H7 (cell line): ENCODE results near the gene DIP2C. TPM values are rescaled to one million over a fixed set of nuclear protein-coding genes. Genes with fewer than 3 reads are reported as not detected.

Experiments
- DNase-seq: peaks from one replicate; pipeline ENCODE4 v3.0.0; 2012
- H3K27me3 ChIP-seq: 2 replicates; pipeline ENCODE4 v1.6.0; 2011; ENCODE audit warnings: mild to moderate bottlenecking, low read length; ENCODE audit not compliant: control insufficient read depth, insufficient read depth
- H3K36me3 ChIP-seq: replicated peaks from 2 replicates; pipeline ENCODE4 v1.5.1; 2011; ENCODE audit warnings: low read length; ENCODE audit not compliant: control insufficient read depth, insufficient read depth
- H3K4me3 ChIP-seq: 2 replicates; pipeline ENCODE4 v1.5.1; 2011; ENCODE audit warnings: low read depth, mild to moderate bottlenecking, control low read depth, low read length, moderate library complexity; ENCODE audit not compliant: insufficient read depth
- total RNA-seq: library from RNA; depleted of rRNA; stranded (reverse); fragments of >200 nt; shearing (Covaris generic); gene quantifications from 2 replicates; pipeline ENCODE4 v1.2.3, GENCODE V29; 2014

Gene DIP2C
- total RNA-seq, 1 experiment from 2014 or later: 4.8 TPM

DNA sequence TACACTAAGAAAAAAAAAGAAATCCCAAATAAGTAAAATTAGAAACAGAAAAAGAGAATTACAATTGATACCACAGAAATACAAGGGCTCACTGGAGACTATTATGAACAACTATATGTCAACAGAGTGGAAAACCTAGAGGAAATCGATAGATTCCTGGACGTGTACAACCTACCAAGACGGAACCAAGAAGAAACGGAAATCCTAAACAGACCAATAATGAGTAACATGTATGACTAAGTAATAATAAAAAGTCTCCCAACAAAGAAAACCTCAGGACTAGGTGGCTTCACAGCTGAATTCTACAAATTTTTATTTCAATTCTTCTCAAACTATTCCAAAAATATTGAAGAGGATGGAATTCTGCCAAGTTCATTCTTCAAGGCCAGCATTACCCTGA, 13.9 kb downstream of the DIP2C start:
- H3K27me3 ChIP-seq: no peaks in the 10 kb centered on the region
- H3K36me3 ChIP-seq: no peaks in the 10 kb centered on the region
- no peak overlapping the region for H3K4me3 ChIP-seq
- DNase-seq: no peak

DNA sequence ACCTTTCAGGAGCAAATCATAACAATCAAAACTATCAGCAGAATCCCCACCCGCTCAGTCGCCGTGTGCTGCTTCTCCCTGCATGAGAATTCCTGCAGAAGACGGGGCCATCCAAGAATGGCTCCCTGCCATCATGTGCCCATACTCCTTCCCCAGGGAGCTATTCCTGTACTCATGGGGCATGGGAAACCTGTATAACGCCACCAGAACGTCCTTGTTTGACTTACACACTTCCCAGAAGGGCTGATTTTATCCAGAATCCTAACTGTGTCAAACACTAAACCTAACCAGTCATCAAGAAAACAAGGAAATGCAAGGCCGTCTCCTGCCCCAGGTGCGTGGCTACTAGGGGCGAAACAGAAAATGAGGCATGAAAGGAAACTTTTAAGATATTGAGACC, 16.0 kb downstream of the DIP2C start:
- H3K4me3 ChIP-seq: no peak overlapping the region
- H3K27me3 ChIP-seq: no peaks in the 10 kb centered on the region
- H3K36me3 ChIP-seq: no peaks in the 10 kb centered on the region
- DNase-seq: no peak

DNA sequence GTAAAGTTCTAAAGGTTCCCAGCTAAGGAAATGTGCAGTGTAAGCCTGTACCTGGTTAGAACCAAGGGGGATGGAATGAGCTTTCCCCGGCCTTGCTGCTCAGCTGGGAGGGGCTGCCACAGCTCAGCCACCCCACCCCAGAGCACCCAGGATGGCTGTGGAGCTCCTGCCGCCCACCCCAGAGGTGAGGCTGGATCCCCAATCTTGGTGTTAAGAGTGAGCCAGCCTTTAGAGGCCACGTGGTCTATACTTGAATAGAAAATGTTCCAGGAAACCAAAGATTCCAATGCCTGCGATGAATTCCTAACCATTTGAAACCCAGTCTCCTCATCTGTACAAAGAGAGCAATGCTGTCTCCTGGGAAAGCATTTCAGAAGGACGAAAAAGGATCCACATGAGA, 16.5 kb downstream of the DIP2C start:
- no peak overlapping the region for H3K4me3 ChIP-seq
- no peak for DNase-seq
- H3K36me3 ChIP-seq: no peaks in the 10 kb centered on the region
- H3K27me3 ChIP-seq: no peaks in the 10 kb centered on the region

DNA sequence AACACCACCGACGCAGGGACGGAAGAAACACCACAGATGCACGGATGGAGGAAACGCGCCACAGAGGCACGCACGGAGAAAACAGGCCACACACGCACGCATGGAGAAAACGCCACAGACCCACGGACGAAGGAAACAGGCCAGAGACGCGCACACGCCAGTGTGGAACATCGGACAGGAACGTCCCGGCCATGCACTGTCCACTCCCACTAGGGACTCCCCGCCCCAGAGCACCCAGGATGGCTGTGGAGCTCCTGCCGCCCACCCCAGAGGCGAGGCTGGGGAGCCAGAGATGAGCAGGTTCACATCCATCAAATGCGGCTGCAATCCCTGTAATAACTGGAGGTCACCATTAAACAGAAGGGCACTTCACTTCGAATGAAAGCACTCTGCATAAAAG, 17.3 kb downstream of the DIP2C start:
- Histone ChIP-seq H3K4me3 (no peak overlapping the region), H3K36me3 (no peaks in the 10 kb centered on the region), H3K27me3 (no peaks in the 10 kb centered on the region)
- DNase-seq: no peak

DNA sequence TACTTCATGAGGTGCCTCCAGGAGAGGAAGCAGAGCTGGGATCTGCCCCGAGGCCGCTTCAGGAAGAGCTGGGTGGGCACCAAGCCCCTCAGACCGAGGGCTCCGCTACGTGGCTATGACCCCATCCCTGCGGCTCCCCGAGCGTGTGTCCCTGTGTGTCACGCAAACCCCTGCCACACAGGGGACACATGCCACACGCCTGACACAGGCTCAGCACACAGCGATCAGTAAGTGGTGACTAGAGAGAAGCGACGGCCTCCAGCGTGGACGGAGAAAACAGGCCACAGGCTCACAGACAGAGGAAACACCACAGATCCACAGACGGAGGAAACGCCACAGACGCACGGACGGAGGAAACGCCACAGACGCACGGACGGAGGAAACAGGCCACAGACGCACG, 18.5 kb downstream of the DIP2C start:
- no peaks in the 10 kb centered on the region for H3K27me3 ChIP-seq
- no peaks in the 10 kb centered on the region for H3K36me3 ChIP-seq
- DNase-seq: no peak
- no peak overlapping the region for H3K4me3 ChIP-seq

DNA sequence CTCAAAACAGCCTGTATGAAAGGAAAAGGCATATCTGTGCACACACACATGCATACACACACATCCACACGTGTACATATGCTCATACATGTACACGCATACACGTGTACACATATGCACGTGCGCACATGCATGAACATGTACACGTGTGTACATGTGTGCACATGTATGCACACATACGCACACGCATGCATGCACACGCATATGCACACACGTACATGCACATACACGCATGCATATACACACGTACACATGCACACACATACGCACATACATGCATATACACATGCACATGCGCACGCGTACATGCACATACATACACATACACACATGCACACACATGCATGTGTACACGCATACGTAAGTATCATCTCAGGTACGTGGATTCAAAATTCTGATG, 19.4 kb downstream of the DIP2C start:
- Histone ChIP-seq H3K36me3 (no peaks in the 10 kb centered on the region), H3K4me3 (no peak overlapping the region), H3K27me3 (no peaks in the 10 kb centered on the region)
- no peak for DNase-seq

DNA sequence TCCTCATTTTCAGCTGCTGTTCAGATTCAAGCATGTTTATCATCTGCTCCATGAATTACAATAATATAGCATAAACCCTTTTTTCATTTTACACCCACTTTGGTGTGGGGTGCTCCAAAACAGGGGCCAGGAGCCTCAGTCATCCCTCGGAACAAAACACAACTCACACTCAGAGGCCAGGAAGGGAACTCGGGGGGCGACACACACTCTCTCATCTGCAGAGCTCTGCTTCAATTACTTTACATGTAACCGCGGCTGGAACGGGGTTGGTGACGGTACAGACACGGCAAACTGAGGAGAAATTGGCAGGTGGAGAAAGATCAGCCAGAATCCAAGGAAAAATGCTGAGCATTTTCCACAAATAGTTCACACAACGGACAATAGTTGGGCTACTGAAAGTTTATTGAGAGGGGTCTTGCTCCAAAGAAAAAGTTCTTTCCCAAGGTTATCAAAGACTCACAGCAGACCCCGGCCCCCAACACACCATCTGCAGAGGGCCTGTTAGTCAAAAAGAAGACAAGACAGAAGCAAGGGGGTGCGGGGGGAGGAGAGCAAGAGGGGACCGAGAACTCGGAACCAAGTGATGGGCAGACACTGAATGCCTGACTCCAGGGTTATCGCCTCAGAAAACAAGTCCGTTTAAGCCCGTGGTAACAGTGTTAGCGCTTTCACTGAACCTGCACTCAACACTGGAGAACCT, 20.5 kb downstream of the DIP2C start:
- no peaks in the 10 kb centered on the region for H3K36me3 ChIP-seq
- H3K4me3 ChIP-seq: no peak overlapping the region
- DNase-seq: no peak
- H3K27me3 ChIP-seq: no peaks in the 10 kb centered on the region

DNA sequence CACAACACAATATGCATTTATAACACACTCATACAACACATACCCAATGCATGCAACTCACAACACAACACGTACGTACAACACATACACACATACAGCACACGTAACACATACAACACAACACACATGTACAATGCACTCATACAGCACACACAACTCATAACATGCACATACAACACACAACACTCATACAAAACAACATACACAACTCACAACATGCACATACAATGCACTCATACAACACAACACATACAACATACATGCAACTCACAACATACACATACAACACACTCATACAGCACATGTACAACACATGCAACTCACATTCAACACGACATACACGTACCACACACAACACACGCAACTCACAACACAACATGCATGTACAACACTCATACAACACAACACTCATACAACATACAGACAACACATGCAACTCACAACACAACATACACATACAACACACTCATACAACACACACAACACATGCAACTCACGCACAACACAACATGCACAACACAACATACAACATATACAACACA, 21.8 kb downstream of the DIP2C start:
- no peak for DNase-seq
- Histone ChIP-seq H3K27me3 (no peaks in the 10 kb centered on the region), H3K4me3 (no peak overlapping the region), H3K36me3 (no peaks in the 10 kb centered on the region)

DNA sequence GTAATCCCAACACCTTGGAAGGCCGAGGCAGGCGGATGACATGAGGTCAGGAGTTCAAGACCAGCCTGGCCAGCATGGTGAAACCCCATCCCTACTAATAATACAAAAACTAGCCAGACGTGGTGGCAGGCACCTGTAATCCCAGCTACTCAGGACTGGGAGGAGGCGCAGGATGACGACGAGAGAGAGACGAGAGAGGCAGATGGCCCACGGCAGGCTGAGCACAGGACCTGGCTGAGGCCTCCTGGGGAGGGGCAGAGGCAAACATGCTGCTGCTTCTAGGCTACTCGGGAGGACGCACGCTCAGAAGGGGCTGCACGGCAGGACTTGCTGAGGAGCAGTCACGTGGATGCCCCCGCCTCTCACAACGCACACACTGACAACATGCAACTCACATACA, 22.4 kb downstream of the DIP2C start:
- Histone ChIP-seq H3K4me3 (no peak overlapping the region), H3K27me3 (no peaks in the 10 kb centered on the region), H3K36me3 (no peaks in the 10 kb centered on the region)
- no peak for DNase-seq

DNA sequence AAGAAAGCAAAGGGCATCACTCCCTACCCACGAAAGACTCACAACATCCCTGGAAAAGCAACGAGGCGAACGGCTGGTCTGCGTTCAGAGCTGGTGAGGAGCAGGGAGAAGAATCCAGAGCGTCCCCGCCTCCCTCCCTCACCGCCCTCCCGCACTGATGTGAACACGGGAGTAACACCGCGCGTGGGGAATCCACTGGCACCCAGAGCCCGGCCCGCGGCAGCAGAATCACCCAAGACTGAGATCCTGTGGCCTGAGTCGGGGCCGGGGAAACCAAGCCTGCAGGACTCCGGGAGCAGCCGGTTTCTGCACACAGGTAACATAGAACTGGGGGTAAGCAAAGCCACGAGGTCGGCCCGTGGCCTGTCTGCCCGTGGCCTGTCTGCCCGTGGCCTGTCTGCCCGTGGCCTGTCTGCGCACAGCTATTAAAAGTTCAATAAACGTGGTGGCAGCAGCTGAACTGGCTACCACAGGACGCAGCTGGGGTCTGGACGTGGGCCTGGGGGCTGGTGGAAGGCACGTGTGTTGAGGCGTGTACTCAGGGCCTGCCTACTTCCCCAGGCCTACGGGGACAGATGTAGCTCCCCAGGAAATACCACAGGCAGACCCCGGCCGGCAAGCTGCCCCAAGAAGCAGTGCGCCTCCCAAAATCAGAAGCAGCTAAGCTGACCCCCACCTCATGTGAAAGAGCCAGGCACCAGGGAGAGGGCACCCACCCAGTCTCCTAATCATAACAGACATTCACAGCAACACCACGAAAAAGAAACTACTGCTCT, 23.0 kb downstream of the DIP2C start:
- no peak overlapping the region for H3K4me3 ChIP-seq
- no peak for DNase-seq
- H3K36me3 ChIP-seq: no peaks in the 10 kb centered on the region
- H3K27me3 ChIP-seq: no peaks in the 10 kb centered on the region

DNA sequence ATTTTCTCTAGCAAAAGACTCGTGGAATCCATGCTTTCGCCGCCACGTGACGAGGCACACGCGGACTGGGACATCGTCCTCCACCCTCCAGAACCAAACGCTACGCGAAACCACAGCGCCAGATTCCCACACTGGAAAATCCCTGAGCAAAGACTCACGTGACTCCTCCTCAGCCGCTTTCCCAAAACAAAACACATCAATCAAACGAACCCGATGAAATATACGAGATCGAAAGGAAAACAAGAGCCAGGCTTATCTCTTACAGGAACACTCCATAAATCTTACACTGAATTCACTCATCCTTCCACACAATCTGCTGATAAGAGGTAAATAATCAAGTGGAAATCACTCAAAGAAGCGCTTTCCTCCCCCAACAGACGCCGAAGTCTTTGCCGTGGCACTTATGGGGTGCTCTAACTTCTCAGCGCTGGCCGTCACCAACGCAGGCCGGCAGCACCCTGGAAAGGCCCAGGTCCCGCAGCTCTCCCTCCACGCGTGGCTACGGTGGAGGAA, 23.8 kb downstream of the DIP2C start:
- no peaks in the 10 kb centered on the region for H3K27me3 ChIP-seq
- no peaks in the 10 kb centered on the region for H3K36me3 ChIP-seq
- H3K4me3 ChIP-seq: no peak overlapping the region
- no peak for DNase-seq

DNA sequence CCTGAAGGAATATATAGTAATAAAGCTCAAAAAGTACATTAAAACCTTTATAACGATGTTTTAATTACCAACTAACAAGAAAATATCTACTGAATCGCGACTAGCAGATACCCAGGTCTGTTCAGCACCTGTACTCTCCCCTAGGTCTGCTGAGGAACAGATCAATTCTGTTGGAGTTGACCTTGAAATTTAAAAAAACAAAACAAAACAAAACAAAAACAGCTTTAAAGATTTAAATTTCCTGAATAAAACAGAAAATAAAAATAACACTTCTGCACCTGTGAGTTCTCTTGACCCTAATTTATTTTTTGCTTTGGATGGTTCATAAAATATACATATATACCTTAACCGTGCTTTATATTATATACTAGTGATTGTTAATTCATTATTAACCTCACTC, 24.6 kb downstream of the DIP2C start:
- no peak overlapping the region for H3K4me3 ChIP-seq
- DNase-seq: no peak
- H3K36me3 ChIP-seq: no peaks in the 10 kb centered on the region
- H3K27me3 ChIP-seq: no peaks in the 10 kb centered on the region

DNA sequence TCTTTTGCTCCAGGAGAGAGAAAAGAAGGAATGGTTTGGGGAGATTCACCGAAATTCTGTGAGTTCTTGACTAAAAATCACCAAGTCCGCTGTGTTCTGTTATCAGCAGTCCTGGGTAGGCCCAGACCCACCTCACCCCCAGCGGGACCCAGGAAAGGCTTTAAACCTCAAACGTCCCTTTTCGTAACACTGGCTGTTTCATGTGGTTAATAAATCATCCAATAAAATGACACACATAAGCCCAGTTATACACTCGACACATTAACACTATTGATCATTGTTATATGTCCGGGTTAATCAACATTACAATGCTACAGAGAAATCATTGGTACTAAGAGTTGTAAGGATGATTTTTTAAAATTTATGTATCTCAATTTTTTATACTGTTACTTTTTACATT, 25.2 kb downstream of the DIP2C start:
- no peak overlapping the region for H3K4me3 ChIP-seq
- no peaks in the 10 kb centered on the region for H3K36me3 ChIP-seq
- H3K27me3 ChIP-seq: no peaks in the 10 kb centered on the region
- DNase-seq: no peak

DNA sequence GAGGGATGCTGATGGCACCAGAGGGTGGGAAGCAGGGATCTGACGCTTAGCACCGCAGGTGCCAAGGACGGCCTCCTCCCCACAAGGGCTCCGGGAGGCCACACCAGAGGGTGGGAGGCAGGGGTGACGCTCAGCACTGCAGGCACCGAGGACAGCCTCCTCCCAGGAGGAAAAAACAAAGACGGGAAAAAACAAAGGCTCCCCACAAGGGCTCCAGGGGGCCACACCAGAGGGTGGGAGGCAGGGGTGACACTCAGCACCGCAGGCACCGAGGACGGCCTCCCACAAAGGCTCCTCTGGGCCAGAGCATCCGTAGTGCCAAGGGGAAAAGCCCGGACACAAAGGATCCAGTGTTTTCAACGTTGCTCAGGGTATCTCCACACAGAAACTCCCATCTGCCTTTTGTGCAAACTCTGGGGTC, 25.6 kb downstream of the DIP2C start:
- Histone ChIP-seq H3K27me3 (no peaks in the 10 kb centered on the region), H3K36me3 (no peaks in the 10 kb centered on the region), H3K4me3 (no peak overlapping the region)
- DNase-seq: no peak

DNA sequence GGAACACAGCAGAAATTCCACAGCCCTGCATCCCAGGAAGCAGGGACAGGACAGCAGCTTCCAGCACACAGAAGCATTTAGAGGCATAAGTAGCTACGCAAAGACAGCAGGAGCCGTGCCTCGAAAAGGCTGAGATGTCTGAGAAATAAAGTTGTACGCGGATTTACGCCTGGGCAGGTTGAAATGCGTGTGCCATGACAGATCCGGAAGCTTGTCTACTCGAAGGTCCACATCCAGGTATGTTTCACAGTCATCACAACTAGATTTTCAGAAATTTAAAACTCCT, 26.1 kb downstream of the DIP2C start:
- DNase-seq: no peak
- Histone ChIP-seq H3K4me3 (no peak overlapping the region), H3K36me3 (no peaks in the 10 kb centered on the region), H3K27me3 (no peaks in the 10 kb centered on the region)
